Measurements from ENCODE around the gene DNAJC8. TPM values are rescaled to one million over a fixed set of nuclear protein-coding genes. Genes with fewer than 3 reads are reported as not detected.

Gene DNAJC8
- total RNA-seq, 1 donor from 2014 or later: 120 TPM

GRCh38 chr1:28176492-28177470 is 56.0 kb downstream of the DNAJC8 start, which contains the start of gene PTAFR:
Gene PTAFR (minus strand): TSS chr1:28176690. CDS start chr1:28151021, 25,669 bp downstream.
- H3K4me3 ChIP-seq (ENCODE audit: low read depth, low read length): no peak within 1 kb of the TSS
- DNase-seq (ENCODE audit: low read depth): no peak
- TF ChIP-seq CTCF (conservative IDR thresholded peaks at IDR 0.05; ENCODE audit: low read depth, low read length): no peak

GRCh38 chr1:28175955-28176485 is 56.8 kb downstream of the DNAJC8 start:
- TF ChIP-seq CTCF (conservative IDR thresholded peaks at IDR 0.05; ENCODE audit: low read depth, low read length): no peak
- no peak overlapping the region for H3K4me3 ChIP-seq (ENCODE audit: low read depth, low read length)
- DNase-seq (ENCODE audit: low read depth): no peak

GRCh38 chr1:28173980-28174297 is 58.9 kb downstream of the DNAJC8 start:
- TF ChIP-seq CTCF (conservative IDR thresholded peaks at IDR 0.05; ENCODE audit: low read depth, low read length): no peak
- H3K4me3 ChIP-seq (ENCODE audit: low read depth, low read length): no peak overlapping the region
- DNase-seq (ENCODE audit: low read depth): no peak

- H3K4me3 ChIP-seq (ENCODE audit: low read depth, low read length): no peak overlapping the region
- TF ChIP-seq CTCF (conservative IDR thresholded peaks at IDR 0.05; ENCODE audit: low read depth, low read length): no peak
- DNase-seq (ENCODE audit: low read depth): no peak
Observed at GRCh38 chr1:28173151-28173979, 59.5 kb downstream of the DNAJC8 start.

- TF ChIP-seq CTCF (conservative IDR thresholded peaks at IDR 0.05; ENCODE audit: low read depth, low read length): no peak
- DNase-seq (ENCODE audit: low read depth): no peak
- no peak overlapping the region for H3K4me3 ChIP-seq (ENCODE audit: low read depth, low read length)
Observed at GRCh38 chr1:28172713-28173150, 60.1 kb downstream of the DNAJC8 start.

GRCh38 chr1:28171246-28171645 is 61.6 kb downstream of the DNAJC8 start:
- H3K4me3 ChIP-seq (ENCODE audit: low read depth, low read length): no peak overlapping the region
- no peak for DNase-seq (ENCODE audit: low read depth)
- TF ChIP-seq CTCF (conservative IDR thresholded peaks at IDR 0.05; ENCODE audit: low read depth, low read length): no peak

Measured in epithelial cell of proximal tubule (primary cell).